Measurements from ENCODE around the gene ST7. TPM values are rescaled to one million over a fixed set of nuclear protein-coding genes. Genes with fewer than 3 reads are reported as not detected.

ST7 gene
- total and polyA plus RNA-seq, 5 donors from 2014 or later = 7.3 to 15.5 (median 9.9) TPM

DNA sequence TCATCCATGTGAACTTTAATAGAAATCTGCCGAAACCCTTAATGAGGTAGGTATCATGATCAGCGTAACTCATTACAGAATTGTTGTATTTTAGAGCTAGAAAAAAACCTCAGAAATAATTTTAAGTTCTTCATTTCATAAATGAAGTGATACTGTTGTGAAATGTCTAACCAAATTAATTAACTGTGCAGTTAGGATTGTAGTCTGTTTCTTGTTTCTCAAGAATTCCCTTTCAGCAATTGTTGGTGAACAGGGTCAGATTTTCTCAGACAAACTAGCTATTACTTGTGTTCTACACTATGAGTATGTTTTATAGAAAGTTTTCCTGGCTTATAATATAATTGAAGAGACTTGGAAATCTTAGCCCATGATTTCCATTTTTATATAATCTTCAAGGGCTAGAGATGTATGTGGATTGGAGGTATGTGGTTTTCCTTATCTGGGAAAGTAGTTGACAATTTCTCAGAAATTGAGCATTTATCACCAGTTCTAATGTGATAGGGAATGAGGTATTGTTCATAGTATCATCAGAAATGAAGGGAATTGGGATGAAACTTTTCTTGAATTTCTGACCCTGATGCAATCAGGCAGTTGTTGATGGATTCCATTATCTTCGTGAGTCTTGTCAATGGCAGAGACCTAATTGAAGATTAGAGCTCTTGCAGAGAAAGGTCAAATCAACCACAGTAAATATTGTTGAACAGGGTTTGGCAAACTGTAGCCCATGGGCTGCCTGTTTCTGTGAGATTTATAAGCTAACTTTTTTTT is 55.0 kb downstream of the ST7 start:
- Histone ChIP-seq H3K36me3 (ENCODE audit: control insufficient read depth, insufficient read depth, low read length) (no peaks in the 10 kb centered on the region), H3K4me3 (ENCODE audit: low read depth, low read length) (no peak overlapping the region), H3K4me1 (ENCODE audit: control insufficient read depth, insufficient read depth, low read length, poor library complexity, severe bottlenecking) (peaks cover 42% of the 10 kb centered on the region), H3K27me3 (ENCODE audit: control insufficient read depth, insufficient read depth, low read length) (no peaks in the 10 kb centered on the region), H3K9me3 (ENCODE audit: control insufficient read depth in 2 of 2, low read length in 2 of 2) (no peaks in the 10 kb centered on the region), H3K27ac (ENCODE audit: insufficient read depth, low read length, poor library complexity, severe bottlenecking) (no peak overlapping the region)
- Mint-ChIP-seq H3K4me1 (peaks cover 34 to 59% (median 52%) of the 10 kb centered on the region in 4 donors), H3K27ac (no peak overlapping the region), H3K36me3 (no peaks in the 10 kb centered on the region), H3K9me3 (no peaks in the 10 kb centered on the region), H3K4me3 (peak overlapping the region in 1 of 4 donors; percentile 16), H3K27me3 (no peaks in the 10 kb centered on the region)
- ATAC-seq (ENCODE audit: low read depth in 2 of 2) (no peak), DNase-seq (no peak)

DNA sequence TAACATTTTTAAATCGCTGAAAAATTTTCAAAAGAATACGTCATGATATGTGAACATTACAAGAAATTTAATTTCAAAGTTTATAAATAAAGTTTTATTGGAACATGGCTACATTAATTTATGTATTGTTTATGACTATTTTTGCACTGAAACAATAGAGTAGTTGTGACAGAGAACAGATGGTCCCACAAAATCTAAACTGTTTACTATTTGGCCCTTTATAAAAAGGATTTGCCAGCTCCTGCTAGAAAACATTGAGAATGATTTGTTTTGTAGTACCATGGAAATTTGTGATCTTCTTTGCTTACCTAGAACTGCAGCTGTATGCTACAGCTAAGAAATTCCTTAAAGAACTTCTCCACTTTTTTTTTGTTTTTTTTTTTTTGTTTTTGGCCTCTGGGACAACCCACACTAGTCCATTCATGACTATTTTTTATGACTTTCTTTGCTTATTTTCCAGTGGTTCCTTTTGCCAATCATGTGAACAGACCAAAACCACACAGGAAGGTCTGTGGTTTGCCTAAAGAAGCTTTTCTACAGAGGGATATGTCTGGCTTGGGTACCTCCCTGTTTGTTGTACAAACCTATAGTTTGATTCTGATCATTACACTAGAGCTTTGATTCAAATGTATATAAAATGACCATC is 55.7 kb downstream of the ST7 start:
- Histone ChIP-seq H3K36me3 (ENCODE audit: control insufficient read depth, insufficient read depth, low read length) (no peaks in the 10 kb centered on the region), H3K27ac (ENCODE audit: insufficient read depth, low read length, poor library complexity, severe bottlenecking) (no peak overlapping the region), H3K4me1 (ENCODE audit: control insufficient read depth, insufficient read depth, low read length, poor library complexity, severe bottlenecking) (peaks cover 42% of the 10 kb centered on the region), H3K4me3 (ENCODE audit: low read depth, low read length) (peak overlapping the region; percentile 51), H3K9me3 (ENCODE audit: control insufficient read depth in 2 of 2, low read length in 2 of 2) (no peaks in the 10 kb centered on the region), H3K27me3 (ENCODE audit: control insufficient read depth, insufficient read depth, low read length) (no peaks in the 10 kb centered on the region)
- no peaks in the 10 kb centered on the region for H3K36me3 Mint-ChIP-seq
- ATAC-seq (ENCODE audit: low read depth in 2 of 2) = peak in 1 of 2 donors; percentile 47
- H3K9me3 Mint-ChIP-seq = no peaks in the 10 kb centered on the region
- H3K27me3 Mint-ChIP-seq = no peaks in the 10 kb centered on the region
- no peak overlapping the region for H3K27ac Mint-ChIP-seq
- peak in 2 of 3 donors; percentile 32 to 73 for DNase-seq
- peaks cover 34 to 59% (median 52%) of the 10 kb centered on the region in 4 donors for H3K4me1 Mint-ChIP-seq
- peak overlapping the region; percentile 36 to 59 (median 48) for H3K4me3 Mint-ChIP-seq

DNA sequence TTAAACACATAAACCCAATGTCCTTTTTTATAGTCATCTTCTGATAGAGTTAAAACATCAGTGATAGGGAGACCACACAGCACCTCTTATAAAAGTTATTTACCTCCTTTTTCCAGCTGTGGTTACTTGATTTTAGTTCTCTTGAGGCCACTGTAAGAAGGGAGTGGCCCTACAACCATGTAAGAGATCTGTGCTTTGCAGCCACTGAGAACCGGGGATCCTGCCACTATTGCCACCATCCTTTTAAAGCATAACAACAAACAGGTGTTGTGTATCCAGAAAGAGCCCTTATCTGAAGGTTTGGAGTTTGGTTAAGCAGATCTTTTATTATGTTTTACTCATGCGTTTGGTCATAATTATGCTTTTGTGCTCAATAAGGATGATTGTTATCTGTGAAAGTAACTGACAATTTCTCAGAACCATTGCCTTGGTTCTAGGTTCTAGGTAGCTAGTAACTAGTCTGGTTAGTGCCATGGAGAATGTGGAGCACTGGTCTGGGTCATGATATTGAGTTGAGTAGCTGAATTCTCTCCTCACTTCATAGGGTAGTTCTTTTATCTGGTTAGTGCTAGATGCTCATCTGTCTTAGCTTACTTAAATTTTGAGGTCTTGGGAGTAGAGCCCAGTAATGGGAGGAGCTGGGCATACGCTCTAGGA is 56.5 kb downstream of the ST7 start:
- Histone ChIP-seq H3K27me3 (ENCODE audit: control insufficient read depth, insufficient read depth, low read length) (no peaks in the 10 kb centered on the region), H3K4me3 (ENCODE audit: low read depth, low read length) (peak overlapping the region; percentile 51), H3K4me1 (ENCODE audit: control insufficient read depth, insufficient read depth, low read length, poor library complexity, severe bottlenecking) (peaks cover 42% of the 10 kb centered on the region), H3K27ac (ENCODE audit: insufficient read depth, low read length, poor library complexity, severe bottlenecking) (no peak overlapping the region), H3K36me3 (ENCODE audit: control insufficient read depth, insufficient read depth, low read length) (no peaks in the 10 kb centered on the region), H3K9me3 (ENCODE audit: control insufficient read depth in 2 of 2, low read length in 2 of 2) (no peaks in the 10 kb centered on the region)
- H3K36me3 Mint-ChIP-seq = no peaks in the 10 kb centered on the region
- peaks cover 34 to 63% (median 54%) of the 10 kb centered on the region in 4 donors for H3K4me1 Mint-ChIP-seq
- H3K4me3 Mint-ChIP-seq = peak overlapping the region in 3 of 4 donors; percentile 40 to 65 (median 56)
- H3K27ac Mint-ChIP-seq = peak overlapping the region in 2 of 3 donors; percentile 50 to 55
- no peaks in the 10 kb centered on the region for H3K9me3 Mint-ChIP-seq
- H3K27me3 Mint-ChIP-seq = no peaks in the 10 kb centered on the region
- DNase-seq (peak in 1 of 3 donors; percentile 52), ATAC-seq (ENCODE audit: low read depth in 2 of 2) (peak in 1 of 2 donors; percentile 25)

DNA sequence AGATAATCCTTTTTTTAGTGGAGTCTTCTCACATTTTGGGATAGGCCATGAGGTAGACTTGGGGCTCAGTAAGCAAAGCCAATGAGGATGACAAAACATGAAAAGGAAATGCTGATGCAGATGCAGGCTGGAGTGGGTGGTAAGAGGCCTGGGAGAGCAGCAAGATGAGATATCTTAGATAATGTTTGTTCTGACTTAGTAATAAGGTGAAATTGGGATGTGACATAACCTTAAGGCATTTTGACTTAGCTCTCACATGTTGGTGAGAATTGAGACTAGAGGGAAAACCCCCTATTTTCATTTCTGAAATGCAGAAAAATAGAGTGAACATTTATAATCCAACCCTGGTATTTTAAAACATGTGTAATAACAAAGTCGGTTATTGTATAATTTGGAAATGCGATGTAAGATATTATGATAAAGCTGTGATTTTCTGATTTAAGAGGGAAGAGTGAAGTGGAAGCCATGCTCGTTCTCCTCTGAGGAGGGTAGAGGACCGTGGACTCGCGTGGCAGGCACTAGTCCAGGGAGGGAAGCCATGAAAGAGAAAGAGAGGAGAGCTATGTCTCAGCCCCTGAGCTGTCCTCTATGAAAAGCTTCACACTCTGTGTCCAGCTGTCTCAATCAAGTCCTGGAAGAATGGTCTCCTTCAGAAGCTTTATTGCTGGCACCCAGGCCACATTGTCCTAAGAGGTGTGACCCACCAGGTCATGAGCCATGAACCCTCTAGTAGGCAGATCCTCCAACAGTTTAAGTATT is 57.3 kb downstream of the ST7 start:
- no peaks in the 10 kb centered on the region for H3K27me3 ChIP-seq (ENCODE audit: control insufficient read depth, insufficient read depth, low read length)
- H3K4me1 ChIP-seq (ENCODE audit: control insufficient read depth, insufficient read depth, low read length, poor library complexity, severe bottlenecking) = peaks cover 43% of the 10 kb centered on the region
- ATAC-seq (ENCODE audit: low read depth in 2 of 2) (no peak), DNase-seq (peak in 1 of 3 donors; percentile 20)
- Mint-ChIP-seq H3K4me3 (peak overlapping the region in 3 of 4 donors; percentile 18 to 65 (median 40)), H3K9me3 (no peaks in the 10 kb centered on the region), H3K36me3 (no peaks in the 10 kb centered on the region), H3K27me3 (no peaks in the 10 kb centered on the region), H3K27ac (peak overlapping the region in 2 of 3 donors; percentile 50 to 55), H3K4me1 (peaks cover 34 to 69% (median 59%) of the 10 kb centered on the region in 4 donors)
- H3K27ac ChIP-seq (ENCODE audit: insufficient read depth, low read length, poor library complexity, severe bottlenecking) = no peak overlapping the region
- H3K4me3 ChIP-seq (ENCODE audit: low read depth, low read length) = peak overlapping the region; percentile 8
- no peaks in the 10 kb centered on the region for H3K9me3 ChIP-seq (ENCODE audit: control insufficient read depth in 2 of 2, low read length in 2 of 2)
- H3K36me3 ChIP-seq (ENCODE audit: control insufficient read depth, insufficient read depth, low read length) = no peaks in the 10 kb centered on the region

DNA sequence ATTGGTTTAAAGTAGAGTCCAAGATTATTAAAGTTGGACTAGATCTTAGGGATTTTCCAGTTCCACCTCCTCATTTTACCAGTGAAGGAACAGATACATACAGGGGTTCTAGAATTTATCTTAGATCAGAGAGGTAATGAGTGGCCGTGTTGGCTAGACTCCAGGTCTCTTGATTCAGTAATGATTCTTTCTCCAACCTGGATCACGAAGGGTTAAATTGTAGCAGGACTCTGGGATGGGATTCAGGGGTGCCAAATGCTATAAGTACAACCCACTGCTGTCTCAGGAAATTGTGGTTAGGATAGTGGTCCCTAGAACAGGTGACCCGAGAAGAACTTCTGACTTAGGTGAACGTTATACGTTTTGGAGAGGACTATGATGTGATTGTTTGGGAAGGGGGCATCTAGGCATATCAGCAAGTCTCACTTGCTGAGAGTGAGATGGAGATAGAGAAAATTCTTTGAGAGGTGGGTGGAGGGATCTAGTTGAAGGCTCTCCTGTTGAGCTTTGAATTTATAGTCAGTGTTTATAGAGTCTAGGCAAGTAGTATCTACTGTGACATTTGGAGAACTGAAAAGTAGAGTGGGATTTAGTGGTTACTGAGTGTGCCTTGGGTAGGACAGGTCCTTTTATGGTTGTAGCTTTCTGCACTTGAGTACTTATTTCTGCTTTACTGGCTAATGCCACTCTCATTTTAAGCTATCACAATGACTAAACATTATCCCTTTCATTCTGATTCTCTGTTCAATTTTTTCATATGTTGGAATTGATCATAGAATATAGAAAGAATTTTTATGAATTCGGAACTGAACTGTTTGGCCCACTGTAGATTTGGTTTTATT is 58.3 kb downstream of the ST7 start:
- H3K4me1 Mint-ChIP-seq = peaks cover 35 to 75% (median 64%) of the 10 kb centered on the region in 4 donors
- H3K36me3 Mint-ChIP-seq = no peaks in the 10 kb centered on the region
- DNase-seq (no peak), ATAC-seq (ENCODE audit: low read depth in 2 of 2) (peak in 1 of 2 donors; percentile 36)
- H3K4me3 Mint-ChIP-seq = peak overlapping the region in 1 of 4 donors; percentile 13
- H3K27ac Mint-ChIP-seq = no peak overlapping the region
- peaks cover 49% of the 10 kb centered on the region for H3K4me1 ChIP-seq (ENCODE audit: control insufficient read depth, insufficient read depth, low read length, poor library complexity, severe bottlenecking)
- no peaks in the 10 kb centered on the region for H3K27me3 Mint-ChIP-seq
- no peak overlapping the region for H3K4me3 ChIP-seq (ENCODE audit: low read depth, low read length)
- H3K9me3 Mint-ChIP-seq = no peaks in the 10 kb centered on the region
- no peak overlapping the region for H3K27ac ChIP-seq (ENCODE audit: insufficient read depth, low read length, poor library complexity, severe bottlenecking)
- no peaks in the 10 kb centered on the region for H3K36me3 ChIP-seq (ENCODE audit: control insufficient read depth, insufficient read depth, low read length)
- H3K9me3 ChIP-seq (ENCODE audit: control insufficient read depth in 2 of 2, low read length in 2 of 2) = no peaks in the 10 kb centered on the region
- H3K27me3 ChIP-seq (ENCODE audit: control insufficient read depth, insufficient read depth, low read length) = no peaks in the 10 kb centered on the region

DNA sequence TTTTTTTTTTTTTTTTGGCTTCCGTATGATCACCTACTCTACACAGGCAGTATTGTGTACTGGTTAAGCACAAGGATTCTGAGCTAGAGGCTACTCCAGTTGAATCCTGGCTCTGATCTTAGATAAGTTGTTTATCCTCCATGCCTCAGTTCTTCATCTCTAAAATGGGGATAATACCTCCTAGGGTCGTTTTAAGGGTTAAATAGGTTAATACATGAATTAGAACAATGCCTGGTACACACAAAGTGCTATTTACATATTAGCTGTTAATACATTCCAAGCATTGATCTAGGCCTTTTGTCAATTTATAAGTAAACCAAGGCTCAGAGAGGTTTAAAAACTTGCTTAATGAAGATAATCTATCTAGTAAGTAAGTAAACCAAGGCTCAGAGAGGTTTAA is 59.0 kb downstream of the ST7 start:
- peaks cover 53% of the 10 kb centered on the region for H3K4me1 ChIP-seq (ENCODE audit: control insufficient read depth, insufficient read depth, low read length, poor library complexity, severe bottlenecking)
- H3K4me3 Mint-ChIP-seq = peak overlapping the region in 1 of 4 donors; percentile 13

More for the DNA sequence above, 59.0 kb downstream of the ST7 start:
- Mint-ChIP-seq H3K27ac (no peak overlapping the region), H3K27me3 (no peaks in the 10 kb centered on the region), H3K9me3 (no peaks in the 10 kb centered on the region), H3K36me3 (no peaks in the 10 kb centered on the region), H3K4me1 (peaks cover 35 to 74% (median 63%) of the 10 kb centered on the region in 4 donors)
- DNase-seq (no peak), ATAC-seq (ENCODE audit: low read depth in 2 of 2) (no peak)
- no peak overlapping the region for H3K4me3 ChIP-seq (ENCODE audit: low read depth, low read length)
- no peaks in the 10 kb centered on the region for H3K9me3 ChIP-seq (ENCODE audit: control insufficient read depth in 2 of 2, low read length in 2 of 2)
- no peaks in the 10 kb centered on the region for H3K27me3 ChIP-seq (ENCODE audit: control insufficient read depth, insufficient read depth, low read length)
- H3K36me3 ChIP-seq (ENCODE audit: control insufficient read depth, insufficient read depth, low read length) = no peaks in the 10 kb centered on the region
- H3K27ac ChIP-seq (ENCODE audit: insufficient read depth, low read length, poor library complexity, severe bottlenecking) = no peak overlapping the region

Data from CD4-positive, CD25-positive, alpha-beta regulatory T cell (primary cell).